Effector CD4-positive, alpha-beta T cell (primary cell): Measurements from ENCODE around the gene CD58.

Experiments
- DNase-seq: peaks from one replicate; pipeline ENCODE4 v3.0.0-alpha.2; 2020

CD58 gene

GRCh38 chr1:116465845-116466685, 104.8 kb downstream of the CD58 start:
- DNase-seq = no peak

- no peak for DNase-seq
These were observed 105.4 kb downstream of the CD58 start for GRCh38 chr1:116465477-116465844.
